PC-9 (cell line): ENCODE data around the gene NKAPD1. TPM values are rescaled to one million over a fixed set of nuclear protein-coding genes. Genes with fewer than 3 reads are reported as not detected.

ENCODE experiments used
- BruUV-seq: library from RNA; stranded (reverse); fragments of 400-500 nt; replicated peaks from 2 replicates; lab custom pipeline; 2021; lab: Mats Ljungman, UMichigan
- CTCF ChIA-PET: fragments of 300-600 bp; sonication (Branson Sonifier 250); formaldehyde crosslinking; loops from one replicate; lab custom pipeline; 2022; ENCODE audit warnings: antibody characterized with exemption; lab: Charles Lee
- POLR2A ChIA-PET: fragments of 300-600 bp; sonication (Branson Sonifier 250); formaldehyde crosslinking; loops from one replicate; lab custom pipeline; 2022; ENCODE audit warnings: antibody characterized with exemption; ENCODE audit not compliant: unreplicated experiment; lab: Charles Lee
- DNase-seq, 2 experiments: peaks; one replicate each; pipeline versions ENCODE4 v3.0.0 to v3.0.0-alpha.2; 2015 to 2022; ENCODE audit warnings: mixed read lengths in 1 of 2
- H2AFZ ChIP-seq: fragments of 200-600 bp; sonication (generic); 2 replicates; pipeline ENCODE4 v1.8.1; 2017; ENCODE audit warnings: antibody characterized with exemption
- H3F3A ChIP-seq: fragments of 200-600 bp; sonication (generic); 2 replicates; pipeline ENCODE4 v1.8.1; 2017; ENCODE audit warnings: antibody characterized with exemption, mild to moderate bottlenecking, low read depth; ENCODE audit not compliant: insufficient read depth
- H3K27ac ChIP-seq: fragments of 200-600 bp; sonication (generic); 2 replicates; pipeline ENCODE4 v1.6.1; 2016; ENCODE audit warnings: mixed run types
- H3K27me3 ChIP-seq: fragments of 200-600 bp; sonication (generic); 2 replicates; pipeline ENCODE4 v1.6.1; 2016; ENCODE audit warnings: low read depth, mixed run types; ENCODE audit not compliant: insufficient read depth
- H3K36me3 ChIP-seq: fragments of 200-600 bp; sonication (generic); 2 replicates; pipeline ENCODE4 v1.6.1; 2016; ENCODE audit warnings: low read depth, mixed run types
- H3K4me1 ChIP-seq: fragments of 200-600 bp; sonication (generic); replicated peaks from 2 replicates; pipeline ENCODE4 v1.6.1; 2016; ENCODE audit warnings: mixed run types; ENCODE audit not compliant: insufficient read depth
- H3K4me2 ChIP-seq: fragments of 200-600 bp; sonication (generic); 2 replicates; pipeline ENCODE4 v1.6.1; 2017; ENCODE audit warnings: mixed run types
- H3K4me3 ChIP-seq: fragments of 200-600 bp; sonication (generic); 2 replicates; pipeline ENCODE4 v1.6.1; 2016; ENCODE audit warnings: mixed run types
- H3K79me2 ChIP-seq: fragments of 200-600 bp; sonication (generic); 2 replicates; pipeline ENCODE4 v1.6.1; 2017; ENCODE audit warnings: low read depth, mixed run types
- H3K9me2 ChIP-seq: fragments of 200-600 bp; sonication (generic); 2 replicates; pipeline ENCODE4 v1.8.1; 2017; ENCODE audit warnings: mild to moderate bottlenecking; ENCODE audit not compliant: insufficient read depth
- H3K9me3 ChIP-seq: fragments of 200-600 bp; sonication (generic); 2 replicates; pipeline ENCODE4 v1.8.1; 2016; ENCODE audit warnings: low read depth; ENCODE audit not compliant: insufficient read depth
- H4K20me1 ChIP-seq: fragments of 200-600 bp; sonication (generic); 2 replicates; pipeline ENCODE4 v1.8.1; 2017; ENCODE audit not compliant: insufficient read depth
- CTCF ChIP-seq: fragments of 200-600 bp; sonication (generic); conservative IDR thresholded peaks from 2 replicates; pipeline ENCODE4 v1.6.1; 2017; ENCODE audit warnings: mixed run types, antibody characterized with exemption, mild to moderate bottlenecking, moderate library complexity
- EZH2 ChIP-seq: fragments of 200-600 bp; sonication (generic); IDR thresholded peaks from 2 replicates; pipeline ENCODE4 v1.8.0; 2017; ENCODE audit warnings: antibody characterized with exemption, low read depth
- intact Hi-C: fragments of 100-400 bp; cut with micrococcal nuclease; formaldehyde crosslinking; loops from one replicate; pipeline ENCODE4 v1.10.0; 2022; ENCODE audit not compliant: unreplicated experiment
- total RNA-seq: library from RNA; stranded (reverse); gene quantifications from 2 replicates; pipeline ENCODE4 v1.2.3, GENCODE V29; 2021

The NKAPD1 gene
- total RNA-seq, 1 experiment from 2014 or later = 16.5 TPM

- no peaks in the 10 kb centered on the region for H3K27me3 ChIP-seq
- TF ChIP-seq EZH2 (no peak), CTCF (no peak)
Observed at GRCh38 chr11:112134473-112134872, 60.4 kb downstream of the NKAPD1 start.

More at GRCh38 chr11:112134473-112134872, 60.4 kb downstream of the NKAPD1 start:
- Histone ChIP-seq H3K36me3 (no peaks in the 10 kb centered on the region), H3K79me2 (no peaks in the 10 kb centered on the region), H2AFZ (no peak overlapping the region), H3K4me1 (peaks cover 12% of the 10 kb centered on the region), H3K4me3 (no peak overlapping the region), H3K9me3 (no peaks in the 10 kb centered on the region), H3F3A (peaks cover 11% of the 10 kb centered on the region; the same call in 1 of the 2 replicates), H3K9me2 (no peaks in the 10 kb centered on the region), H4K20me1 (no peaks in the 10 kb centered on the region), H3K27ac (no peak overlapping the region), H3K4me2 (no peak overlapping the region)
- no TSS peak for BruUV-seq
- CTCF ChIA-PET = no interaction called here
- DNase-seq = no peak
- intact Hi-C loops = no loop called here
- POLR2A ChIA-PET = no interaction called here

Other genes with a start within 250 kb of the NKAPD1 start
- 19.1 and 27.8 TPM in 2 replicates for gene ALG9, start 202.7 kb upstream of the NKAPD1 start, total RNA-seq
- 2.1 and 2.2 TPM in 2 replicates for gene FDXACB1, start 195.1 kb upstream of the NKAPD1 start, total RNA-seq
- 27.4 and 46.8 TPM in 2 replicates for gene CFAP68, start 194.8 kb upstream of the NKAPD1 start, total RNA-seq
- gene CRYAB, start 162.5 kb upstream of the NKAPD1 start, total RNA-seq = not detected in 2 replicates
- gene HSPB2, start 161.6 kb upstream of the NKAPD1 start, total RNA-seq = 0.28 and 0.80 TPM in 2 replicates
- gene C11orf52, start 155.4 kb upstream of the NKAPD1 start, total RNA-seq = 2.9 and 6.4 TPM in 2 replicates
- gene DIXDC1, start 137.0 kb upstream of the NKAPD1 start, total RNA-seq = 4.4 and 4.9 TPM in 2 replicates
- gene DLAT, start 48.9 kb upstream of the NKAPD1 start, total RNA-seq = 27.8 and 44.9 TPM in 2 replicates
- 2.0 and 4.8 TPM in 2 replicates for gene PIH1D2, start 282 bp upstream of the NKAPD1 start, total RNA-seq
- gene TIMM8B, start 12.5 kb downstream of the NKAPD1 start, total RNA-seq = 42.4 and 44.3 TPM in 2 replicates
- gene SDHD, start 12.6 kb downstream of the NKAPD1 start, total RNA-seq = 99.5 and 122 TPM in 2 replicates
- 42.8 and 59.1 TPM in 2 replicates for gene IL18, start 89.8 kb downstream of the NKAPD1 start, total RNA-seq
- gene TEX12, start 93.1 kb downstream of the NKAPD1 start, total RNA-seq = not detected in 2 replicates
- gene BCO2, start 101.2 kb downstream of the NKAPD1 start, total RNA-seq = 3.0 and 3.3 TPM in 2 replicates
- gene PTS, start 152.1 kb downstream of the NKAPD1 start, total RNA-seq = 37.6 and 43.0 TPM in 2 replicates
- not detected in 2 replicates for gene PLET1, start 186.6 kb downstream of the NKAPD1 start, total RNA-seq